Measurements from ENCODE around the gene EXOC3L1. TPM values are rescaled to one million over a fixed set of nuclear protein-coding genes. Genes with fewer than 3 reads are reported as not detected.

Gene EXOC3L1
- total and polyA plus RNA-seq, 2 of the 13 experiments (the other 11 are each of a cell fraction or from before 2014, with no cell fraction given), result 0.12 TPM; not detected in 1

- TF ChIP-seq THYN1 (CRISPR knock-in tag; IDR thresholded peaks at IDR 0.05; ENCODE audit: borderline replicate concordance, low read depth), result no peak
- peak; percentile 90 for TF ChIP-seq ELF3 (CRISPR knock-in tag; IDR thresholded peaks at IDR 0.05)
- no peak for TF ChIP-seq CREM (IDR thresholded peaks at IDR 0.05)
- no peak for TF ChIP-seq CREM (CRISPR knock-in tag; IDR thresholded peaks at IDR 0.05)
- TF ChIP-seq POLR2AphosphoS5 (IDR thresholded peaks at IDR 0.05; ENCODE audit: low read depth, low read length), result peak; percentile 58
- TF ChIP-seq ZBTB37 (CRISPR knock-in tag; IDR thresholded peaks at IDR 0.05), result no peak
- TF ChIP-seq ZNF740 (CRISPR knock-in tag; IDR thresholded peaks at IDR 0.05), result no peak; the same call in 1 of the 2 replicates
- TF ChIP-seq NFE2 (CRISPR knock-in tag; IDR thresholded peaks at IDR 0.05), result 0 out of 2 replicates have a peak, but pooled peaks have one; percentile 22
- peak; percentile 91 for TF ChIP-seq TARDBP (CRISPR knock-in tag; IDR thresholded peaks at IDR 0.05)
- TF ChIP-seq ZNF549 (CRISPR knock-in tag; IDR thresholded peaks at IDR 0.05), result no peak
- 0 out of 2 replicates have a peak, but pooled peaks have one; percentile 11 for TF ChIP-seq ZNF674 (CRISPR knock-in tag; IDR thresholded peaks at IDR 0.05; ENCODE audit: low read depth)
- TF ChIP-seq ZNF547 (CRISPR knock-in tag; IDR thresholded peaks at IDR 0.05), result peak; percentile 97
- TF ChIP-seq FOXC1 (CRISPR knock-in tag; IDR thresholded peaks at IDR 0.05; ENCODE audit: borderline replicate concordance), result peak; percentile 82
- no peak for TF ChIP-seq SRF (IDR thresholded peaks at IDR 0.05; ENCODE audit: low read depth, low read length)
- no peak for TF ChIP-seq ZKSCAN5 (CRISPR knock-in tag; IDR thresholded peaks at IDR 0.05)
- TF ChIP-seq CTCF (CRISPR knock-in tag; IDR thresholded peaks at IDR 0.05), result peak; percentile 85
- peak; percentile 83; the same call in 1 of the 2 replicates for TF ChIP-seq TFAP4 (IDR thresholded peaks at IDR 0.05; ENCODE audit: borderline replicate concordance, low read depth)
- peak; percentile 46 for TF ChIP-seq ZNF143 (CRISPR knock-in tag; IDR thresholded peaks at IDR 0.05)
- peak; percentile 94; the same call in 1 of the 2 replicates for TF ChIP-seq ZNF224 (CRISPR knock-in tag; IDR thresholded peaks at IDR 0.05)
- 0 out of 2 replicates have a peak, but pooled peaks have one; percentile 39 for TF ChIP-seq CSRNP2 (CRISPR knock-in tag; conservative IDR thresholded peaks at IDR 0.05; ENCODE audit: low read depth)
These were observed 15.9 kb downstream of the EXOC3L1 start (continued) for GRCh38 chr16:67173808-67174705.

Measured in HepG2 (cell line).